Ishikawa (cell line): Measurements from ENCODE around the gene EGFR.

Experiments used
- FOXM1 ChIP-seq: IDR thresholded peaks from 2 replicates; pipeline ENCODE4 v1.6.1; 2012; ENCODE audit warnings: low read depth, borderline replicate concordance
- TF ChIP-seq, protein P1 (sequence below): IDR thresholded peaks from 2 replicates; pipeline ENCODE4 v1.6.1; 2012; ENCODE audit warnings: low read depth, mild to moderate bottlenecking

- TF ChIP-seq FOXM1: no peak
- TF ChIP-seq, protein P1, sequence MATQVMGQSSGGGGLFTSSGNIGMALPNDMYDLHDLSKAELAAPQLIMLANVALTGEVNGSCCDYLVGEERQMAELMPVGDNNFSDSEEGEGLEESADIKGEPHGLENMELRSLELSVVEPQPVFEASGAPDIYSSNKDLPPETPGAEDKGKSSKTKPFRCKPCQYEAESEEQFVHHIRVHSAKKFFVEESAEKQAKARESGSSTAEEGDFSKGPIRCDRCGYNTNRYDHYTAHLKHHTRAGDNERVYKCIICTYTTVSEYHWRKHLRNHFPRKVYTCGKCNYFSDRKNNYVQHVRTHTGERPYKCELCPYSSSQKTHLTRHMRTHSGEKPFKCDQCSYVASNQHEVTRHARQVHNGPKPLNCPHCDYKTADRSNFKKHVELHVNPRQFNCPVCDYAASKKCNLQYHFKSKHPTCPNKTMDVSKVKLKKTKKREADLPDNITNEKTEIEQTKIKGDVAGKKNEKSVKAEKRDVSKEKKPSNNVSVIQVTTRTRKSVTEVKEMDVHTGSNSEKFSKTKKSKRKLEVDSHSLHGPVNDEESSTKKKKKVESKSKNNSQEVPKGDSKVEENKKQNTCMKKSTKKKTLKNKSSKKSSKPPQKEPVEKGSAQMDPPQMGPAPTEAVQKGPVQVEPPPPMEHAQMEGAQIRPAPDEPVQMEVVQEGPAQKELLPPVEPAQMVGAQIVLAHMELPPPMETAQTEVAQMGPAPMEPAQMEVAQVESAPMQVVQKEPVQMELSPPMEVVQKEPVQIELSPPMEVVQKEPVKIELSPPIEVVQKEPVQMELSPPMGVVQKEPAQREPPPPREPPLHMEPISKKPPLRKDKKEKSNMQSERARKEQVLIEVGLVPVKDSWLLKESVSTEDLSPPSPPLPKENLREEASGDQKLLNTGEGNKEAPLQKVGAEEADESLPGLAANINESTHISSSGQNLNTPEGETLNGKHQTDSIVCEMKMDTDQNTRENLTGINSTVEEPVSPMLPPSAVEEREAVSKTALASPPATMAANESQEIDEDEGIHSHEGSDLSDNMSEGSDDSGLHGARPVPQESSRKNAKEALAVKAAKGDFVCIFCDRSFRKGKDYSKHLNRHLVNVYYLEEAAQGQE: no peak
Measured at GRCh38 chr7:55163733-55164132, 144.9 kb downstream of the EGFR start.
